Astrocyte of the cerebellum (primary cell): ENCODE results near the gene AQR.
A peak's percentile ranks its signal among the peaks of the same experiment; 100 is the strongest.
"Not testable (repeated sequence)": the region's sequence is repeated elsewhere in the genome, so short reads cannot be mapped to it uniquely, and the experiment has no call there.

Experiments
- DNase-seq: peaks from one replicate; pipeline ENCODE4 v3.0.0-alpha.2; 2011; ENCODE audit warnings: low read depth
- H3K4me3 ChIP-seq: 2 replicates; pipeline ENCODE4 v1.5.1; 2011; ENCODE audit warnings: mild to moderate bottlenecking, low read depth, low read length, moderate library complexity
- in situ Hi-C: cut with HindIII; loops from 2 replicates; pipeline ENCODE4 v1.10.0; 2017; ENCODE audit warnings: low sequenced_read_pairs
- TF ChIP-seq, protein P1 (sequence below): IDR thresholded peaks from 2 replicates; pipeline ENCODE4 v1.5.1; 2012; ENCODE audit warnings: low read length, low read depth, moderate library complexity, mild to moderate bottlenecking; ENCODE audit errors: missing control alignments

Gene AQR

GRCh38 chr15:34815836-34816235 lies 153.7 kb downstream of the AQR start:
- TF ChIP-seq, protein P1, sequence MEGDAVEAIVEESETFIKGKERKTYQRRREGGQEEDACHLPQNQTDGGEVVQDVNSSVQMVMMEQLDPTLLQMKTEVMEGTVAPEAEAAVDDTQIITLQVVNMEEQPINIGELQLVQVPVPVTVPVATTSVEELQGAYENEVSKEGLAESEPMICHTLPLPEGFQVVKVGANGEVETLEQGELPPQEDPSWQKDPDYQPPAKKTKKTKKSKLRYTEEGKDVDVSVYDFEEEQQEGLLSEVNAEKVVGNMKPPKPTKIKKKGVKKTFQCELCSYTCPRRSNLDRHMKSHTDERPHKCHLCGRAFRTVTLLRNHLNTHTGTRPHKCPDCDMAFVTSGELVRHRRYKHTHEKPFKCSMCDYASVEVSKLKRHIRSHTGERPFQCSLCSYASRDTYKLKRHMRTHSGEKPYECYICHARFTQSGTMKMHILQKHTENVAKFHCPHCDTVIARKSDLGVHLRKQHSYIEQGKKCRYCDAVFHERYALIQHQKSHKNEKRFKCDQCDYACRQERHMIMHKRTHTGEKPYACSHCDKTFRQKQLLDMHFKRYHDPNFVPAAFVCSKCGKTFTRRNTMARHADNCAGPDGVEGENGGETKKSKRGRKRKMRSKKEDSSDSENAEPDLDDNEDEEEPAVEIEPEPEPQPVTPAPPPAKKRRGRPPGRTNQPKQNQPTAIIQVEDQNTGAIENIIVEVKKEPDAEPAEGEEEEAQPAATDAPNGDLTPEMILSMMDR, result no peak
- no peak for DNase-seq
- in situ Hi-C loops, result no loop called here
- H3K4me3 ChIP-seq, result no peak overlapping the region

DNA sequence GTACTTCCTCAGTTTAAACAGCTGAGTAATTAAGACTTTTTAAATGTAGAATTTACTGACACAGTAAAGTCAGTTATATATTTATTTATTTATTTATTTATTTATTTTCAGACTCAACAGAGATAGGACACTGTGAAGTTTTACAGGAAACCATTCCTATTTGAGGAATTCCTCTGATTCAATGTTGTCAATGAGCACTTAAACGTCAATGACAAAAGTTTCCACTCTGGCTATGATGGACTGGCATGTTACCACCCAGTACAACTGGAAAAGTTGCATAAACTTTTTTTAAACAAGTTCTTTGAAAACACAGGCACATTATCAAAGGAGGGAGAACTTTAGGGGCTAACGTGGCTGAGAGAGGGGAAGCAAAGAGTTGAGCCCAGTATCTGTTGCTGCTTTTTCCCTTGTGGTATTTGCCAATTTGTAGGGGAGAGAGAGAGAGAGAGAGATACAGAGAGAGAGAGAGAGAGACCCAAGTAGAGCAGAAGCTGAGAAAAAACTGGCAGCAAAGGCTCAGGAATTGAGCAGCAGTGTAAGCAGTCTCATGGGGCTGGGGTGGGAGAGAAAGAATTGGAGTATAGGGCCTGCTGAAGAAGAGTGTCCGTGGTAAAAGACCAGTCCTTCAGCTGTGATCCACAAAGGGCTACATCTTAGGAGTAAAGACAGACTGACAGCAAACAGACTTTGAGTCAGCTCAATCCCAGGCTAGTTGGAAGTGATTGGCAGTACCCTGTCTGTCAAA lies 155.9 kb downstream of the AQR start:
- in situ Hi-C loops, result no loop called here
- DNase-seq, result no peak

DNA sequence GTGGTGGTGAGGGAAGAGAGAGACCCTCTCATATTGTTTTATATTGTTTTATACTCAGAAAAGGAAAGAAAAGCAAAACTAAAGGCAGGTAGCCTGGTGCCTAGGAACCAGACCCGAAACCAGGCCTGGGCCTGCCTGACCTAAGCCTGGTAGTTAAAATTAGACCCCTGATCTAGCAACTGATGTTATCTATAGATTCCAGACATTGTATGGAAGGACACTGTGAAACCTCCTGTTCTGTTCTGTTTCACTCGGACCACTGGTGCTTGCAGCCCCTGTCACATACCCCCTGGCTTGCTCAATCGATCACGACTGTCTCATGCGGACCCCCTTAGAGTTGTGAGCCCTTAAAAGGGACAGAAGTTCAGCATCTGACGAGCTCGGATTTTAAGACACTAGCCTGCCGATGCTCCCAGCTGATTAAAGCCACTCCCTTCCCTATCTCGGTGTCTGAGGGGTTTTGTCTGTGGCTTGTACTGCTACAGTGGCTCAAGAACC lies 156.6 kb downstream of the AQR start:
- H3K4me3 ChIP-seq, DNase-seq, in situ Hi-C loops: not testable (repeated sequence)

More for the DNA sequence above, 155.9 kb downstream of the AQR start:
- no peak overlapping the region for H3K4me3 ChIP-seq
- TF ChIP-seq, protein P1, result no peak

- no peak for DNase-seq
- TF ChIP-seq, protein P1, result no peak
- in situ Hi-C loops, result no loop called here
- no peak overlapping the region for H3K4me3 ChIP-seq
Measured at GRCh38 chr15:34812369-34812768, 157.2 kb downstream of the AQR start.

GRCh38 chr15:34810443-34811129 lies 159.0 kb downstream of the AQR start:
- H3K4me3 ChIP-seq, result no peak overlapping the region
- DNase-seq, result peak; percentile 61
- TF ChIP-seq, protein P1, result no peak
- in situ Hi-C loops, result no loop called here

DNA sequence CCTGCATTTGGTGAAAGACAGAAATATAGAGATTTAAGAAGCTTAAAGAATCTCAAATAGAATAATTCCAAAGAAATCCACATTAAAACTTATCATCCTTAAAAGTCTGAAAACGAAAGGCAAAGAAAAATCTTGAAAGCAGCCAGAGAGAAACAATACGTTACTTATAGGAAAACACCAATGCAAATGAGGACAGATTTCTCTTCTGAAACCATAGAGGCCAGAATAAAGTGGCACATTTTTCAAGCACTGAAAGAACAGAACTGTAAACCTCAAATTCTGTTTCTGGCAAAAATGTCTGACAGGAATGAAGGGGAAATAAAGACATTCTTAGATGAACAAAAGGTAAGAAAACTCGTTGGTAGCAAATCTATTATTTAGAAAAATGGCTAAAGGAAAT lies 160.4 kb downstream of the AQR start:
- TF ChIP-seq, protein P1, result no peak
- no peak overlapping the region for H3K4me3 ChIP-seq
- in situ Hi-C loops, result no loop called here
- DNase-seq, result no peak

GRCh38 chr15:34808016-34808415 lies 161.5 kb downstream of the AQR start:
- no peak for DNase-seq
- in situ Hi-C loops, result no loop called here
- TF ChIP-seq, protein P1, result no peak
- no peak overlapping the region for H3K4me3 ChIP-seq

GRCh38 chr15:34807241-34807640 lies 162.3 kb downstream of the AQR start:
- H3K4me3 ChIP-seq, DNase-seq, in situ Hi-C loops: not testable (repeated sequence)
